A549 (cell line): ENCODE results near the gene PTPN1.

Experiments
- BHLHE40 ChIP-seq: IDR thresholded peaks from 2 replicates; pipeline ENCODE4 v1.6.1; 2012; ENCODE audit warnings: low read depth, low read length, inconsistent platforms
- CEBPB ChIP-seq, 2 experiments: fragments of >200 bp in 1 of 2; sonication (Bioruptor Twin) in 1 of 2; formaldehyde crosslinking in 1 of 2; IDR thresholded peaks; 2 replicates each; pipeline ENCODE4 v1.6.1; 2012 to 2016
- CTCF ChIP-seq: fragments of >200 bp; sonication (Bioruptor Twin); formaldehyde crosslinking; IDR thresholded peaks from 3 replicates; pipeline ENCODE4 v1.5.1; 2016
- EP300 ChIP-seq, 2 experiments: fragments of >200 bp; sonication (Bioruptor Twin); formaldehyde crosslinking; IDR thresholded peaks; 2 replicates in 1 of 2; 3 replicates in 1 of 2; pipeline ENCODE4 v1.6.1; 2016 to 2017
- HDAC2 ChIP-seq: fragments of 200-600 bp; sonication (generic); IDR thresholded peaks from 2 replicates; pipeline ENCODE4 v1.6.1; 2016
- MAX ChIP-seq: IDR thresholded peaks from 2 replicates; pipeline ENCODE4 v1.6.1; 2012
- NFE2L2 ChIP-seq: fragments of 150-350 bp; conservative IDR thresholded peaks from 2 replicates; pipeline ENCODE4 v1.6.1; 2014; ENCODE audit warnings: low read length
- PBX3 ChIP-seq: IDR thresholded peaks from 2 replicates; pipeline ENCODE4 v1.6.1; 2012
- POLR2A ChIP-seq: IDR thresholded peaks from 2 replicates; pipeline ENCODE4 v1.6.1; 2012; ENCODE audit warnings: mild to moderate bottlenecking, low read length
- RAD21 ChIP-seq, 2 experiments: fragments of >200 bp in 1 of 2; sonication (Bioruptor Twin) in 1 of 2; formaldehyde crosslinking in 1 of 2; IDR thresholded peaks in 1 of 2; conservative IDR thresholded peaks in 1 of 2; 2 replicates in 1 of 2; 3 replicates in 1 of 2; pipeline ENCODE4 v1.6.1; 2012 to 2018; ENCODE audit warnings: inconsistent platforms in 1 of 2
- REST ChIP-seq: fragments of 200-600 bp; sonication (generic); IDR thresholded peaks from 2 replicates; pipeline ENCODE4 v1.6.1; 2016; ENCODE audit warnings: antibody characterized with exemption, mild to moderate bottlenecking, moderate library complexity
- SMC3 ChIP-seq: fragments of >200 bp; sonication (Bioruptor Twin); formaldehyde crosslinking; IDR thresholded peaks from 3 replicates; pipeline ENCODE4 v1.6.1; 2018; ENCODE audit warnings: inconsistent platforms
- USF2 ChIP-seq: fragments of 450-650 bp; IDR thresholded peaks from 2 replicates; pipeline ENCODE4 v1.6.1; 2014; ENCODE audit warnings: antibody characterized with exemption

DNA sequence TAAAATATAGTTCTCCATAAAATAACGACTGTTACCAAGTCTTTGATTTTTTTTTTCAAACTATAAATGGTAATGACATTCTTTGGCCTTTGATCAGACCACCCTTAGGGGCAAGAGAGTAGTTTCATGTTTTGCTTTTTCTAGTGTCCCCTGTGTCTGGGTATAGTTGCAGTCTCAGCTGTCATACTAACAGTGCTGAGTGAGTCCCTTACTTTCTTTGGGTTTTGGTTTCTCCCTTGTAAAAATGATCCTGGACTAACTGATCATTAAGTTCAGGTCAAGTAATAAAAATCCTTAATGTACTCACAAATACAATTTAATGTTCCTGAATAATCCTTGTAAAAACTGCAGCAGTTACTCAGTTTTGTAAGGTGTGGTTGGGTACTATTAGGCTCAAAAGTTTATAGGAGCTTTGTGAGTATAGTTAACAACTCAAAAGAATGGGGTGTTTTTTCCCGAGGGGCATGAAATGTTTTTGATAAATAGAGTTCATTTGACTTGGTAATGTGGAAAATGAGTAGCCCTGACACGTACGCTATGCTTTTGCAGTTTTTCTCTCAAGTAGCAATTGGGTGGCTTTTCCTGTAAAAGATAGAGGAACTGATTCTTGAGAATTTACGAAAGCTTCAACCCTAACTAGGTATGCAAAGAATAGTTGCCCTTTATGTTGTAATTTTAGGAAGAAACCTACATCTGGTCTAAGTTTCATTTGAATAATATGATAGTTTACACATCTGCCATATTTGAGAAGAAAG, 6.2 kb downstream of the PTPN1 start:
- TF ChIP-seq CTCF (no peak), BHLHE40 (no peak), EP300 (IDR thresholded peaks at IDR 0.05) (no peak), SMC3 (no peak), PBX3 (no peak), RAD21 (conservative IDR thresholded peaks at IDR 0.05 in 1 of 2, IDR thresholded peaks at IDR 0.05 in 1 of 2) (no peak), POLR2A (no peak), HDAC2 (no peak), USF2 (no peak), NFE2L2 (no peak), MAX (no peak), REST (no peak), CEBPB (IDR thresholded peaks at IDR 0.05) (no peak)
